ENCODE results near the gene AMER2.

GRCh38 chr13:25143706-25144105, 28.4 kb downstream of the AMER2 start:
- TF ChIP-seq CTCF (IDR thresholded peaks at IDR 0.05; ENCODE audit: low read depth, low read length, poor library complexity, severe bottlenecking) (no peak), EZH2phosphoT487 (IDR thresholded peaks at IDR 0.05; ENCODE audit: borderline replicate concordance, low read length) (no peak)
